Measurements from ENCODE around the gene CHST5.
"Not testable (repeated sequence)": the region's sequence is repeated elsewhere in the genome, so short reads cannot be mapped to it uniquely, and the experiment has no call there.

The CHST5 gene

DNA sequence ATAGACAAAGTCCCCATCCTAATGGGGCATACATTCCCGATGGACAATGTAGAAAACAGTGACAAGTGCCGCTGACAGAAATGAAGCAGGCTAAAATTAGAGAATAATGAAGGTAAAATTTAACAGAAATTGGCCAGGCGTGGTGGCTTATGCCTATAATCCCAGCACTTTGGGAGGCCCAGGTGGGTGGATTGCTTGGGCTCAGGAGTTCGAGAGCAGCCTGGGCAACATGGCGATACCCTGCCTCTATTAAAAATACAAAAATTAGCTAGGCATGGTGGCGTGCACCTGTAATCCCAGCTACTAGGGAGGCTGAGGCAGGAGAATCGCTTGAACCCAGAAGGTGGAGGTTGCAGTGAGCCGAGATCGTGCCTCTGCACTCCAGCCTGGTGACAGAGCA is 12.5 kb upstream of the CHST5 start:
- not testable (repeated sequence) for DNase-seq

DNA sequence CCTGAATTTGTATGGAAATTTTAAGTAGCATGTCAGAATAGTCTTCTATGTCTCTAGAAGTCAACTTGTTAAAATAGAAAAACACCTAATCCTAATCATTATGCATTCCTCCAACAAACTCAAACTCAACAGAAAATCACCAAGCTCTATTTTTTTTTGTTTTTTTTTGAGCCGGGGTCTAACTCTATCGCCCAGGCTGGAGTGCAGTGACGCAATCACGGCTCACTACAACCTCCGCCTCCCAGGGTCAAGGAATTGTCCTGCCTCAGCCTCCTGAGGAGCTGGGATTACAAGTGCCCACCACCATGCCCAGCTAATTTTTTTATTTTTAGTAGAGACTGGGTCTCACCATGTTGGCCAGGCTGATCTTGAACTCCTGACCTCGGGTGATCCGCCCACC is 10.4 kb upstream of the CHST5 start:
- DNase-seq: no peak

DNA sequence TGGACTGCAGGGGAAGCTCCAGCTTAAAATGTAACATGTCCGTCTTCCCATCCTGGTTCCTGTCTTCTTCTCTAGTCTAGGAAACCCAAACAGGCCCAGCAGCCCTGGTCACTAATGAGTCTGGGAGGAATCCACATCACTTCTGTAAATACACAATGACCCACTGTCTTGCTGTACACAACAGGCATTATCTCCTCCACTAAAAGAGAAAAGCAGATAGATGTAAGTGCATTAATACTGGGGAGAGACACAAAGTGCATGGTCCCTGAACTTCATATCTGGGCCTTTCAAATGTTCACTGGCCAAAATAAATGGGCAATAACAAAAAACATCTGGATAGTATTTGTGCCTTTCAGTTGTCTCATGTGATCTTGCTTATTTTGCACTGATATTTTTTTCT is 10.0 kb upstream of the CHST5 start:
- DNase-seq: not testable (repeated sequence)

DNA sequence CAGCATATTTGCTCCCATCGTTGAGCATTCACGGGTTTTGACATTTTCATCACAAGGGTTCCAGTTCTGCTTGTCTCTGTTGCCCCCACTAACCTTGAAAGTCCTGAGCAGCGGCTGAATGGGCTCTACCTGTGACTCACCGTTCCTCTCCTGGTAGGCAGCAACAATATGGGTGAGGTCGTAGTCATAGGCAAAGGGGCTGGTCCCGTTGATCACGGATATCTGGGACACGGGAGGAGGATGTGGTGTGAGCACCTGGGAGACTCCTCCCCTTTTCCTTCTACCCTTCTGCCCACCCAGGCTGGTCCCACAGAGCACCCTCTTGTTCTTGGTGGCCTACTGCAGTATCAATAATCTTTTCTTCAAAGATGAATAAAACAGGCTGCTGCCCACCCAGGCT is 6.6 kb upstream of the CHST5 start:
- DNase-seq: not testable (repeated sequence)

DNA sequence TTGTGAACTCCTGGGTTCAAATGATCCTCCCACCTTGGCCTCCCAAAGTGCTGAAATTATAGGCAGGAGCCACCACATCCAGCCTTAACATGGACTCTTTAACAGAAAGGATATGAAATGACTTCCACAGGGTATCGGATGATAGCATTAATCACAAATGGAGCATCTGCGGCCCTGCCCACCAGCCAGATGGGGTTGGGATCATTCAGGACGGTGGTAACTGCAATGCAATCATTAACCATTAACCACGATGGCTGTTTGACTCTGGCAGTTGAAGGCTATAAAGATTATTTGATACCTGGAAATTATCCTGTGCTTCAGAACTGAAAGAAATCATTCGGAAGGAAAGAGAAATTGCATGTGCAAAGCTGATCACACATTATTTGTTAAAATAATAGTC is 5.3 kb upstream of the CHST5 start:
- no peak for DNase-seq

DNA sequence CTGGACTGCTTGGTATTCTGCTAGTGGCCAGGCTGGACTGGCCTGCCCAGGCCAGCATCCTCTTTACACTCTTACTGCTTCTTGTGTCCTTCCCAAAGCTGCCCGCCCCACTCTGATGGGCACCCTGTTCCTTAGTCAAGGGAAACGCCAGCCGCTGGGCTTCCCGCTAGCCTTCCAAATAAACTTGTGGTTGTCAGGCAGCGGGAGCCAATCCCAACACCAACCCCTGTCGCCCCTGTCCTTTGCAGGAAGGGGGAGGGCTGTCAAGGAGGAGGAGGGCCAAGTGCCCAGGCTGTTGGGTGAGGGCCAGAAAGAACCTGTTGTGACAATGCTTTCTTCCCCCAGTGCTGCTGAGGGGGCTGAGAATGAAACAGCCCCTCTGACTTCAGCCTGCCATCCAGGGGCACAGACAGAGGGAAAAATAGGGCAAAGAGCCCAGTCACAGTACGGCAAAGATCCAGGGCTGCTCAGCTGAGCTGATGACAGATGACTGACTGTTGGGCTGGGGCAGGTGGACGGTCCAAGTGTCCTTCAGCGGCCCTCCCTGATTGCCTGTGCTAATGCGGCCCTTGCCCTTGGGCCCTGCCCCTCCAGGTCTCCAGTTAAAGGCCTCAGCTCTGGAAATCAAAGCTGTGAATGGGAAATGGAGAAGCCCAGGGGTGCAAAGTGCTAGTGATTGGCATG is 3.1 kb upstream of the CHST5 start:
- DNase-seq: not testable (repeated sequence)

DNA sequence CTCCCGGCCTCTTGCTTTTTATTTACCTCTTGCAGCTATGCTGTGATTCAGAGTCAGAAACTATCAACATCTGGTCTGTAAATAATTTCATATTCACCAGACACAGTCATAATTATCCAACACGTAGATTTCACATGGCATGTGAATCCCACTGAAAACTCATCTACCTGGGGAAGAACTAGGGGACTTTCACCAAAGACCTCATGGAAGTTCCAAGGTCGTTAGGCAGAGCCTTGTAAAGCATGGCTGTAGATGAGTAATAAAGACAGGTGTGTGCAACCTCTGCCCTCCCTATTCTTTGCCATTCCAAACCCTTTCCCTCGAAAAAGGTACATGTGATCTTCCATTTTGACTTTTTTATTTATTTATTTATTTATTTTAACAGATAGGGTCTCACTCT is 1.9 kb upstream of the CHST5 start:
- no peak for DNase-seq

DNA sequence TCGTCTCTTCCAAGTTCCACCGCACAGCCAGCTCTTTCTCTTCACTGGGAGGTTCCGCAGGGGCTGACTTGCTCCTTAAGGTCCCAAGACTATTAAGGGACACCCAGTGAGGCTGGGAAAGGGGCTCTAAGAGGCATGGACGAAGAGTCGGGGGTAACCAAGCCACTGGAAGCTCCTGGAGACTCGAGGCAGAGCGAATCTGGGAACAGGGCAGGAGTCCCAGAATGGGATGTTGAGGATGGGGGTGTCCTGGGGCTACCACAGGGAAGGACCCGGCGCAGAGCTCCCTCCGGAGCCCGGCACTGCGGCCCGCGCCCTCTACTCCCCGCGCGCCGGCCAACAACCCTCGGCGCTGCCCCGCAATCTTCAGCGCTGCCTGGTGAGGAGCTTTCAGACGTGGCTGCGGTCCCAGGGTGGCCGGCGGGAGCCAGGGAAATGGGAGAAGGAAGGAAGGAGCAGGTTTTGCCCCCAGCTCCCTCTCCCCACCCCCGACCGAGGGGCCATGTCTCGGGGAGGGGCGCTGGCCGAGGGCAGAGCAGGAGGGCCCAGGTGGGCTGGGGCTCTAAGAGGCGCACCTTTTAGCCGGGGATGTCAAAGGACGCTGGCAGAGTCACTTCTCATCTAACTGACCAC is 581 bp downstream of the CHST5 start:
- DNase-seq: no peak

DNA sequence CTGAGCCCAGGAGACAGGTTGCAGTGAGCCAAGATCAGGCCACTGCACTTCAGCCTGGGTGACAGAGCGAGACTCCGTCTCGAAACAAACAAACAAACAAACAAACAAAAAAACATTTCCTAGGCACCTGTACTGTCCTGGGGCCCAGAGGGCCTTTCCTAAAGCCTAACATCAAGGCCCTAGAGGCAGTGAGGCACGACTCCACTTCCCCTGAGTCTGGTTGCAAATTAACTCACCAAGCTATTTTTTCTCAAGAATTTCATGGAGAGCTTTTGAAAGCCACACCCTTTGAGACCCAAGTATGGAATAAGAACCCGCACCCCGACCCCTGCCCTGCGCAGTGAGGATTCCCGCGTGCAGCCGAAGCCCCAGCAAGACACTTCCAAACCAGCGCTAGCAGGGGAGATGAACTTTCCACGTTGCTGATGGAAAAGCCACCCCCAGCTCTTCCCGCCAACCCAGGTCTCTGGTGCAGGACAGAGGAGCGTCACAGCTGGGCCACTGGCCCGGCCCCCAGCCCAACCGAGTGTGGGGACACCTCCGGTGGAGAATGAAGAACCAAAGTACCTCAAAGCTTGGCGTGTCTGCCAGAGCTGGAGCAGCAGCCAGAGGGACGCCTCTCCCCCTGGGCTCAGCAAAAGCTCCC is 1.2 kb downstream of the CHST5 start:
- DNase-seq: no peak

DNA sequence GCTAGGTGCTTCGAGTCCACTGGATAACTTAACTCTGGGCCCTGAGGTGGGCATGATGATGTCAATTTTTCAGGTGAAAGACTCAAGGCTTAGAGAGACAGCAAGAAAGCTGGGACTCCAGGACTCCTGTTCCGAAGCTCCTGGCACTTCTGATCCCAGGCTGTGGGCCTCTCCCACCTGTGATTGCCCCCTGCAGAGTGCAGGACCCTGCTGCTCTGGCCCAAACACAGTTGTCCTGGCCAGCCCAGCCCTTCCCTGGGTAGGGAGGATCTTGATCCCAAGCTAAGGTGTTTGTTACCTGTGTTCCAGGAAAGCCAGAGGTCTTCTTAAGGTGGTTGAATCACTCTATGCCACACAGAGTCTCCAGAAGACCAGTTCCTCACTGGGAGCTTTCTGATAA is 3.1 kb downstream of the CHST5 start:
- no peak for DNase-seq

DNA sequence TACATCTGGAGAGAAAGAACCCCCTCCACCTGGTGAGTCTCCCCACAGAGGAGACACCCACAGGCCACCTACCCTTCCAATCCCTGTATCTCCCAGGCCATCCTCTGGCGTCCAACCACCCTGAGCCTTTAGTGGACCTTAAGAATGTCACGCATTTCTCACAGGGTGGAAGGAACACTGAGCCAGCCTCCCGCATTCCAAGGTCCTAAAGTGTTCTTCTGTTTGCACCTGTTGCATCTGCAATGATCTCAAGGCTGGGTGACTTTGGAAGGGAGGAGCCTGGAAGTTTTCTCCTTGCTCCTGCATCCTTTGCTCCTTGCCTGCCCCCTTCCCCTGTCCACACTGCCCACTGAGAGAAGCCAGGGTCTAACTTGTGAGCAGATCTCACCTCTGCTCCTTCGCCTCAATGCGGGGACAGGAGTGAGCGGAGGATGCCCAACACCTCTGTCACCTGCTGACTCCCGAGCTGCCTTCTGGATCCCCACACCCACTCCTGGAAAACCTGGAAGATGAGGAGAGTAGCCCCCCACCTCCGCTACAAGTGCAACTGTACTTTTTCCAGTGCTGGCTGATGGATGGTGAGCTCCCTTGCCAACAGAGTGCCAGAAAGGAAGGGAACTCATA is 3.7 kb downstream of the CHST5 start:
- DNase-seq: no peak

DNA sequence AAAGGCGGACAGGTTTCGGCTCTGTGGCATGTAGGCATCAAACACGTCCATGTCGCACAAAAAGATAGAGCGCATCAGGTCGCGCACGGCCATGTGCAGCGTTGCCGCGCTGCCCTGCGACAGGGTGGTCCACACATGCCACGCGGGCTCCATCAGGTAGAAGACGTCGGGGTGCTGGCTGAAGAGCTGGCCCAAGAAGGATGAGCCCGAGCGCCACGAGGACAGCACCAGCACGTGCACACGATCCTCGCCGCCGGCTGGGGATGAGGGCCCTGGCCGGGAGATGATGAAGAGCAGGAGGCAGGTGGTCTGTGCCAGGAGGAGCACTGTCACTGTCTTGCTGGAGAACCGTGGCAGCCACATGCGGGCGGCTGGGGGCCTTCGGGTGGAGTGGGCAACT is 5.9 kb downstream of the CHST5 start:
- DNase-seq: no peak

DNA sequence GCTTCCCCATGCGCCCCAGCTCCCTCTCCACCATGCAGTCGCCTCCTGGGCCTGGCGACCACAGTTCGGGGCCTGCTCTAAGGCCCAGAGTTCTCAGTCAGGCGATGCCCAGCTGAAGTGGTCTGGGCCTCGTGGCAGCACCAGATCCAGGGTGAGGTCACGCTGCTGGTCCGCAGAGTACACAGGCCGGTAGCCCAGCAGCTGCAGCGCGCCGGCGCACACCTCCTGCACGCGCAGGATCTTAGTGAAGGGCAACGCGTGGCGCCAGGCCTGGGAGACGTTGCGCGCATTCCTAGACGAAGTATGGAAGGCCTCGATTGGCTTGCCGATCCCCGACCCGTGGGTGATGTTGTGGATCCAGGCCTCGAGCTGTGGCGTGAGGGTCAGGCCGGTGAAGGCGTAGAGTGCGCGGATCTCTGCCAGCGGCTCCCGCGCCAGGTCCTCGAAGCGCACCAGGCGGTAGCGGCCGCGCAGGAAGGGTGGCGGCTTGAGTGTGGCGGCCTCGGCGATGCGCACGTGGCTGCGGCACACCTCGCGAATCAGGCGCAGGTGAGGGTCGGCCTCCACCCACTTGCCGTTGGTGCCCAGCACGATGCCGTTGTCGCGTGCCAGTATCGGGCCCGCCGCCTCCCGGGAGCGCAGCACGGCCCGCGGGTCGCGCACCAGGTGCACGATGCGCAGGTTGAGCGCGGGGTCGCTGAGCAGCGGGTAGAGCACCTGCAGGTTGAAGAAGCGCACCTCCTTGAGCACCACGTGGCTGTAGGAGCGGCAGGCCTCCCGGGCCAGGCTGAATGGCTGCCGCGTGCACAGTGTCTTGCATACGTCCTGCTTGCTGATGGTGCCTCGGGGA is 6.6 kb downstream of the CHST5 start:
- no peak for DNase-seq

DNA sequence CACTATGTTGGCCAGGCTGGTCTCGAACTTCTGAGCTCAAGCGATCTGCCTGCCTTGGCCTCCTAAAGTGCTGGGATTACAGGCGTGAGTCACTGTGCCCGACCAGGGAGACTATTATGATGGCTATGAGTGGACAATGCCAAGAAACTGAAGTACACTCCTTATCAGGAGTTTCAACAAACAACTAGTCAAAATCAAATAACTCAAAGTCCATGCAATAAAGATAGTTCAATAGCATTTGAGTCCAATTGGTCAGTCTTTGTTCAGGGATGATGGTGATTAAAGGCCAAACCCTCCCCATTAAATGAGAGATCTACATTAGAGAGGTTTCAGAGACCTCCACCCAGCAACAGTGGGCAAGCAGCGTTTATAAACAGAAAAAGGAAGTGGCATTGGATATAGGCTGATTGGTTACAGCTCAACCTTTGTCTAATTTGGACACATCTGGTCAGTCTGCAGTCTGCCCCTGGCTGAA is 8.0 kb downstream of the CHST5 start:
- no peak for DNase-seq

DNA sequence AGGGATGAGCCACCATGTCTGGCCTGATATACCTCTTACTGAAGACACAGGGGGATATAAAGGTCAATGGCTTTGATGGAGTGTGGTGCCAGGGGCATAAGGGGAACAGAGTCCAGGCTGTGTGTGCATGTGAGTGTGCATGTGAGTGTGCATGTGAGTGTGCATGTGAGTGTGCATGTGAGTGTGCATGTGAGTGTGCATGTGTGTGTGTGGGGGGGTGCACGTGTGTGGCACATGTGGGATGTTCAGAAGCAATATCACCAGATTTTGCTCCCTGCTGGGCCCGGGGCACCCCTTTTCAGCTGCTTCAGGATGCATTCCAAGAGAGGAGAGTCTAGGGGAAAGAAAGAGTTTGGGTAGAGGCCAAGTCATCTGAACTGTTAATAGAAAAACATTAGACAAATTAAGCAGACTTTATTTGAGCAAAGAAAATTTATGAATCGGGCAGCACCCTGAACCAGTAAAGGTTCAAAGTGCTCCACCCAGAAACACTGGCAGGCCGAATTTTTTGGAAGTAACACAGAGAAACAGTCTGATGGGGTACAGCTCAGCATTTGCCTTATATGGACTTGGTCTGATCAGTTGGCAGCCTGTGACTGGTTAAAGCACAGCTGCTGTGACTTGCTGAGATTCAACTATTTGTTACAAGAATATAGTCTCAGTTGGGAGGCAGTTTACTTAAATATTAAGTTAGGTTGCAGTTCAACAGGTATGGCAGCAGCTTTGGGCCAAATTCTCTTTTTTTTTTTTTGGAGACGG is 9.7 kb downstream of the CHST5 start:
- no peak for DNase-seq

DNA sequence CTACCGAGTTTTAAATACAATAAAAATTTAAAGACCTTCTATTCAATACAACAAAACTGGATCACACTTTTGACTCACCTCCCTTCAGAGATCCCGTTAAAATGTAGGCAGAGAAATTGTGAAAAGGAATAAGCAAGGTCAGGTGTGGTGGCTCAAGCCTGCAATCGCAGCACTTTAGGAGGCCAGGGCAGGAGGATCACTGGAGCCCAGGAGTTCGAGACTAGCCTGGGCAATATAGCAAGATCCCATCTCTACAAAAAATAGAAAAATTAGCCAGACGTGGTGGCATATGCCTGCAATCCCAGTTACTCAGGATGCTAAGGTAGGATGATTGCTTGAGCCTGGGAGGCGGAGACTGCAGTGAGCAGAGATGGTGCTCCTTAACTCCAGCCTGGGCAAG is 16.7 kb downstream of the CHST5 start:
- DNase-seq: no peak

DNA sequence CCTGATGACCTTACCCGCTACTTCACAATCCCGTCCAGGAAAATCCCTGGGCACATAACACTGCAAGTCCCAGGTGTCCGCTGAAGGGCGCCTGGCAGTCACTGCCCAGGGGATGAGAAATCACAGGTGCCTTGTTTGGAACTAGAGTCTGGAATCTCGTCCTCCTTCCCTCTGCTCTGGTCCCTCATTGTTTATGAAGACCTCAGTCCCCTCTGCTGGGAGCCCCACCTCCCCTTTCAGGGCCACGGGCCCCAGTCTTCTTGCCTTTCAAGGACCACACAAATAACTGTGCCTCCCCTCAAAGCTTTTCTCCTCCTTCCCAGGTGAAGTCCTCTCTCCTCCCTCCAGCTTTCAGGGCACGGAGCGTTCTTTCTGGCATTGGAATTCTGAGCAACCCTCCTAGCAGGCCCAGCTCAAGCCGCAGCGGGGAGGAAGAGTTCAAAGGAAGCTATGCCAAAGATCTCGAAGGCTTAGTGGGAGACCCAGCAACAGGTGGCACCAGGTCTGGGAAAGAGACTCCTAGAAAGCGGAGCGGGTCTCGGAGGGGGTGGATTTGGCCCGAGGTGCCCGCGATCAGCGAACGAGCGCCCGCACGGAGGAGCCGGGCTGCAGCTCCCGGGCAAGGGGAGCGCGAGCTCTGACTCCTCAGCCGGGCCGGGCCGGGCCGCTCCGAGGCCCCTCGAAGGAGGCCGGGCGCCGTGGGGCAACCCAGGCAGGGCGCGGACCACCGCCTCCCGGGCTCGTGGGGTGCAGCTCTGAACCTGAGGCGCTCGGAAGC is 19.5 kb downstream of the CHST5 start:
- not testable (repeated sequence) for DNase-seq

DNA sequence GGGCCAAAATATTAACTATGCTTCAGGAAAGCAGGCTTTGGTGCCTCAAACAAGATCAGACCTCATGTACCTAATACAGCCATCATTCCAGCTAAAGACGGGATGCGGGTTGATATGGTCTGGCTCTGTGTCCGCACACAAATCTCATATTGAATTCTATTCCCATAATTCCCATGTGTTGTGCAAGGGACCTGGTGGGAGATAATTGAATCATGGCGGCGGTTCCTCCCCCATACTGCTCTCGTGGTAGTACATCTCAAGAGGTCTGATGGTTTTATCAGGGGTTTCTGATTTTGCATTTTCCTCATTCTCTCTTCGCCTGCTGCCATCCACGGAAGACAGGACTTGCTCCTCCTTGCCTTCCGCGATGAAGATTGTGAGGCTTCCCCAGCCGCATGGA is 21.6 kb downstream of the CHST5 start:
- no peak for DNase-seq

DNA sequence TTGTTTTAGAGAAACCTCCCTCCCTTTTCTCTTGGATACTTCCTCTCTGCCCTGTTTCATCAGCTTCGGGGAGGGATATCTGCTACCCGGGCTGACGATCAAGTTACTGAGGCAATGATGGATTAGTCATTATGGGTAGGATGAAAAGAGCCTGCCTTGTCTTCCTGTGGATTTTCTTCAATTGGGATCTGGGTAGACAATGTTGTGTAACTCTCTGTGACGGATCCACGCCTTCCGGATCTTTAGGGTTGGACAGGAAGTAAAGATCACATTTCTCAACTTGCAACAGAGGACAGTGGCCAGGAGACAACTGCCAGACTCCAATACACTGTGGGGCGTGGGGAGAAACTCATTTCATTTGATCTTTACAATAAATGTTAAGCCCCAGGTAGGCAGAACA is 29.3 kb downstream of the CHST5 start:
- peak; percentile 21 for DNase-seq

DNA sequence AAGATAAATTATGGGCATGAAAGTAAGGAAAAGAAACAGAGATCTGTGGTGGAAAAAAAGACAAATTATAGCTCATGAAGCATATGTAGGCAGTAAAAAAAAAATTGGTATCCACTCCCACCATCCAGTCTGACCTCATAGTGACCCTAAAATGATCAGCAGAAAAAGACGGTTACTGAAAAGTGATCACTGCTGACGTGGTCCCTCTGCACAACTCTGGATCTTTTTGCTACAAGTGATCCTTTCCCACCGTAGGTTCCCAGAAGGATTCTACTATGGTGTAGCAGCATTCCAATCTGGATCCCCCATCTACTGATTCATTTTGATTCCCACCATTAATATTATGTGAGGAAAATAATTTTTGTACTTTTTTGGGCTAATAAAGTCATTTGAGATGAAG is 29.8 kb downstream of the CHST5 start:
- no peak for DNase-seq

DNA sequence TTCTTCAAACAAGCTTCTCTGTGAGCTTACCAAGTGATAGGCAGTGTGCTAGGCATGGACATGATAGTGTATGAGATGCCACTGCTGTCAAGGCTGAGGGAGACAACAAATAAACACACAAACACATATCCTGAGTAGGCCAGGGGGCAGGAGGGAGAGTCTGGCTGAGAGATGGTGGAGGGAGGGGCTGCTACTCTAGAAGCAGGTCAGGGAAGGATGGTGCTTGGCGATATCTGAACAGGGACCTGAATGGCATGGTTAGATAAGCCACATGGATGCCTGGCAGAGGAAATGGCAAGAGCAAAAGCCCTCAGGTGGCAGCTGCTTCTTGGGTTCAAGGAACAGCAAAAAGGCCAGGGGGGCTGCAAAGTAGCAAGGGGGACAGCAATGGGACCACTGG is 32.1 kb downstream of the CHST5 start:
- DNase-seq: no peak
